COR-L47 (cell line): ENCODE results near the gene RXRA.

Experiments used
- DNase-seq: peaks from one replicate; lab custom pipeline; 2025; lab: John Stamatoyannopoulos, UW

Gene RXRA

DNA sequence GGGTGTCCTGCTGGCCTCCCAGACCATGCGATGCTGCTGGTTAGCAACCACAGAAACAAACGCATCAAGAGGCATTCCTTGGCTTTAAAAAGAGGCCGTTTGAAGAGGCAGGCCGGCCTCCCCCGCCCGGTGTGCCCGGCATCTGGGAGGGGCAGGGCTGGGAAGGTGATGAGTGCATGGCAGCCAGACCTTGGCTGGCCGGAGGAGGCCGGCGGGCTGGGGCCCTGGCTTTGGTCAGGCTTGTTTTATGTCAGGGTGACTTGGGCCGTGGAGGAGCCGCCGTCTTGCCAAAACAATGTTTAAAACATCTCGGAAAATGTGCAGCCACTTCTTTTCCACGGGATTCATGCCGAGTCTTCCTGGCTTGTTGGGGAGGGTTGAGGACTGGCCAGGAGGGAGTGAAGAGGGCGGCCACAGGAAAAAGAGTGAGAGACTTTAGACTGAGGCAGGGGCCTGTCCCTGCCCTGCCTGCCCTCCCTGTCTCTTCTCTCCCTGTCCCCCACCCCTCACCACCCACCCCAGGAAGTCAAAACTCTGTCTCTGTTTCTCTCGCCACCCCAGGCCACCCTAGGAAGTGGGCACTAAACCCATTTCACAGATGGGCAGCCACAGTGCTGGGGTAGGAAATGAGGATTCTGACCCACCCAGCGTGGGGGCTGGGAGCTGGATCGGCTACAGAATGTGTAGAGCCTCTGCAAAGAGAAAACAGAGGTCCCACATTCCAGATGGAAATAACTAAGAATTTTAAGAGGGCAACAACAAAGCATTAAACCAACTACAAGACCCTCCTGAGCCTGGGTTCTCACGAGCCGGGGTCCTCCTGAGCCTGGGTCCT is 143.0 kb downstream of the RXRA start:
- DNase-seq = no peak

DNA sequence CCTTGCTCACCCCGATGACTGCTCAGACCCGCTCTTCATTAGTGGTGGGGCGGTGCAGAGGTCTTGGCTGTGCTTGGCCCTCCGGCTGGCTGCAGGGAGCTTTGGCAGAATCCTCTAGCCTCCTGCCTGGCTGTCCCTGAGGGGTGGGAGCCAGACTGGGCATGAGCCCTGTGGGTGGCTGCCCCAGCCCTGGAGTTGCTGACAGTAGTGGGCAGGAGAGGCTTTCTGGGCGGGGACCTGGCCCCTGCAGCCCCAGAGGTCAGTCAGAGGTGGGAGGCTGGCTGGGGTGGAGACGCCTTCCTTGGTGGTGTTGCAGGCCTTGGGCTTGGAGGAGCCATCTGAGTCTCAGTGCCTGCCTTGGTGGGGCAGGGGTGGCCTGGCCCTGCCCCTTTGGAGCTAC is 146.0 kb downstream of the RXRA start:
- DNase-seq = no peak

DNA sequence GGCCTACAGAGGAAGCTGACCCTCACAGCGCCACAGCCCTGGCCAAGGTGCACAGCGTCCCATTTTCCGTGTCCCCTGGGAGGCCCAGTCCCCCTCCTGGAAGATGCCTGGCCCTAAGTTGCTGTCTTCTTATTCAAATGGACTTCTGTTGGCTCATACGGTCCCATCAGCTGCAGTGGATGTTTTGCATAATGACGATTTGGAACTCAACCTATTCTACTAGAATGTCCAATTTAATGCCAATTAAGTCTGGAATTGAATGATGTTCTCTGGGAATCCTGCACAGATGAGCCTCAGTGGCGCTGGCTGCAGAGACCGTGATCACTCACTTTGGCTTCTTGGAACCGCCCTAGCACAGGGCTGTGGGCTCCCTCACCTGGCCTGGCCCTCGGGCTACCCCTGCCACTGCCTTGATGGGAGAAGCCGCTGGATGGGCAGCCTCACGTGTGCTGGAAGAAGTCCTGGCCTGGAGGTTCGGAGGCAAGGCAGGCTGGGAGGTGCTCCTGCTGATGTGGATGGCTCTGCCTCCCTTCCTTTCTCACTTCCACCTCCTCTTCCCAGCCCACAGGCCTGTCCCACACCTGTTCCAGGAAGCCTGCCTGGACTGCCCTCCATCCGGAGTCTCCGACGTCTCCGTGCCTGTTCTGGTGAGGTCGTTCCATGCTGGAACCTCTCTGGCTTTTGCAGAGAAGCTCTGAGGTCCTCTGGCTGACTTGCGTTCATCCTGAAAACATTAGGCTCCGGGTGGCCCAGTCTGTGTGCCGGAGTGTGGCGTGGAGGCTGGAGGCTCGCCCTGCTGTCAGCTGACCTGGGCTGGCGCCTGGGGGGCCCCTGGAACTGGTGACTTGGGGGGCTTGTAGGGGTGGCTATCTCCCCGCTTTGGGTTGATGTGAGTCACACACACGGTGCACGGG is 147.1 kb downstream of the RXRA start:
- DNase-seq = no peak

DNA sequence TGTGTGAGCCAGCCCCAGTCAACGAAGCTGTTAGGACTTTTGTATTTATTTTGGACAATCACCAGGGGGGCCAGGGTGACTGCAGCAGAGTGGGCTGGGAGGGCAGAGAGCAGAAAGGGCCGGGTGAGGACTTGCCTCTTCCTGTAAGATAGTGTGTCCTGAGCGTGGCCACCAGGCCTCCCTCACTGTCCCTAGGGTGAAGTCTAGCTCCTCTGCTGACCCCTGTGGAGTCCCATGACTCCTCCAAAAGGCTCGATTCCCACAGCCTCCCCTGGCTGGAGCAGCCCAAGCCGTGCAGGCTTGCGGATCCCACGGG is 147.8 kb downstream of the RXRA start:
- no peak for DNase-seq

DNA sequence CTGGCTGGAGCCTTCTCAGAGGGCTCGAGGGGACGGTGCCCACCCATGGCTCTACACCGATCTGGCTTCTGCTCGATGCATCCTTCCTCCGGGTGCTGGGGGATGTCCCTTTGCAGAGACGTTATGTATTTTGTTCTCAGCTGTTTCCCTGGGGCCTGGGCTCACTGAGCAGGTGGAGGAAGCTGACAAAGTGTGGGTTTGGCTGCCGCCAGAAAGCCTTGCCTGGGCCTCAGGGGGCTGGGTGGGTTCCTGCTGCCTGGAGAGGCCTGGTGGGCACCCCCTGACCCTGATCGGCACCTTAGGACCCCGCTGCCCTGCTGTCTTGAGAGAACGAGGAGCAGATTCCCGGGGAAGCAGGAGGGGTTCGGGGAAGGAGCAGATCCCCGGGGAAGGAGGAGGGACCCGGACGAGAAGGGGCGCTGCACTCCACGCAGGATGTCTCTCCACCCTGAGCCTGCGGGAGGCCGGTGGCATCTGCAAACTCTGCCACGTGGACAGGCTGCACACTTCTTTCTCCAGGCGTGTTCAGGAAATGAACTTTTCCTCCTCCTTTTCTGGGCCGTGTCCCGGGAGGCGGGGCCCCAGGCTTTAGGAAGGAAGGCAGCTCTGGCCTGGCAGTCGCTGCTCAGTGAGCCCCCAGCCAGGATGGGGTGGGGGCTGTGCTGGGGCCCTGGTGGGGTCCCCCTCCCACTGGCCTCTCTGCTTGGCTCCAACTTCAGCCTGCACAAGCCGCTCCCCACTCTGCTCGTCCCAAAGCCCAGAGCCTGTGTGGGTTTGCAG is 148.9 kb downstream of the RXRA start:
- DNase-seq = no peak

DNA sequence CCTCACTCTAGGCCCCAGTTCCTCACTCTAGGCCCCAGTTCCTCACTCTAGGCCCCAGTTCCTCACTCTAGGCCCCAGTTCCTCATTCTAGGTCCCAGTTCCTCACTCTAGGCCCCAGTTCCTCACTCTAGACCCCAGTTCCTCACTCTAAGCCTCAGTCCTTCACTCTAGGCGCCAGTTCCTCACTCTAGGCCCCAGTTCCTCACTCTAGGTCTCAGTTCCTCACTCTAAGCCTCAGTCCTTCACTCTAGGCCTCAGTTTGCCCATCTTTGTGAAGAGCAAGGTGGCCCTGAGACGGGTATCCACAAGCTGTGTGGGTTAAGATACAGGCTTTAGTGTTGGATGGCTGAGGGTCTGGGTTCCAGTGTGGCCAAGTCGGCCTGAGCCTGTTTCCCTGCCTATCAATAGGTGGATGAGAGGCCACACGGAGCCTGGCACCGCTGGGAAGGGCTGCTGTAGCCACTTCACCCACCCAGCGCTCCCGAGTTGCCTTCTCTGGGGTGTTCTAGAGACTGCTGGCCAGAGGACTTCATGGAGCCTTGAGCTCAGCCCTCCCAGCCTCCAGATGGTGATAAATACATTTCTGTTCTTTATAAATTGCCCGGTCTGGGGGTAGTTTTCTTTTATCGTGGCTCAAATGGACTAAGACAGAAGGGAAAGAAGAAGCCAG is 150.2 kb downstream of the RXRA start:
- no peak for DNase-seq

DNA sequence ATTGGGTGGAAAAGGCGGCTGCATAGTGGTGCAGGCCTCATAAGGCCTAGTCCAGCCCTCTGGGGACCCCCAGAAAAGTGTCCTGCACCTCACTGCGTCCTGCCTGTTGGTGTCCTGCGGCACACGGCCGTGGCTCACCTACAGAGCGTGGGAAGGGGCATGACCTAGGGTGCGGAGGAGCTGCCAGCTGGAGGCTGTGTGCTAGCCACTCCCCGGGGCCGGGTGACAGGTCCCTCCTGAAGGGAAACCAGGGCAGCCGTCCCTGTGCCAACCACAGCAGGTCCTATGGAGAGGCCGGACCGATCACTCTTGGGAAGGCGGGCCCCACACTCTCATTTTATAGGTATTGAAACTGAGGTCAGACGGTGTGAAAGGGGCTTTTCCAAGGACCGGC is 150.7 kb downstream of the RXRA start:
- DNase-seq = no peak

DNA sequence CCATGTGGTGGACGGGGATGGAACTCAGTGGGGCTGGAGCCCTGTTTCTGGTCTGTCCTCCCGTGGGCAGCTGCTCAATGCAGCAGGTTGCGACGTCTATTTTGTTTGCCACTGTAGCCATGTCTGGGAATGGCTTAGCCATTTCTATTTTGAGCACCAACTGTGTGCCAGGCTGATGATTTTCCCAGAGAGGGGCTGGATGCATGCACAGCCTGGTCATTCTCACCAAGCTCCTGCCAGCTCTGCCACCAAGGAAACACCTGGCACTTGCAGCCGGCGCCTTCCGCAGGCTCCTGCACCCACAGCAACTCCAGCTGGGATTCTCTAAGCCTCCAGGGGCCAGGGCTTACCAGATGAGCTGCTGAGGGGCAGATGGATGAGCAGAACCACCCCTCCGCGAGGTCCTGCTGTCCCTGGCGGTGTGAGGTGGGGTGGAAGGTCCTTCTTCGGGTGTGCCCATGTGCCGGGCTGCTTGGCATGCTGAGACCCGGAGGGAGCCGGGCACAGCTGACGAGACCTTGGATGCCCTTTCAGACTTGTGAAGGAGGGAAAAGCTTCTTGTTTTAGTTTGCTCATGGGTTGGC is 151.2 kb downstream of the RXRA start:
- DNase-seq = no peak

DNA sequence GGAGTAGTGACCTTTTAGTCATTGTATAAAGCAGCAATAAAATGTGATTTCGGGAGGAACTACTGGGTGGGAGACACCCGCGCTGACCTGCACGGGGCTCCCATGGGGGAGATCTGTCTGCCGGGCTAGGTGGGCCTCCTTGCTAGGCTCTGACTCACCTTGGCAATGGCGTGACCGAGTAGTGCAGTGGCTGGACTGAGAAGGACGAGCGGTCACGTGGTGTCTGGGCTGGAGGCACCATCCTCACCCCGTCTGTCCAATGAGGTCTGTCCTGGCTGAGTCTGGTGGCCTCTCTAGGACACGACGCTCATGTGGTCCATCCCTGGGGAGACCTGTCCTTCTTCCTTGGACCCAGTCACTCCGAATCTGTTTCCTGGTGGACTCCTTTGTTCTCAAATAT is 151.7 kb downstream of the RXRA start:
- DNase-seq = no peak

DNA sequence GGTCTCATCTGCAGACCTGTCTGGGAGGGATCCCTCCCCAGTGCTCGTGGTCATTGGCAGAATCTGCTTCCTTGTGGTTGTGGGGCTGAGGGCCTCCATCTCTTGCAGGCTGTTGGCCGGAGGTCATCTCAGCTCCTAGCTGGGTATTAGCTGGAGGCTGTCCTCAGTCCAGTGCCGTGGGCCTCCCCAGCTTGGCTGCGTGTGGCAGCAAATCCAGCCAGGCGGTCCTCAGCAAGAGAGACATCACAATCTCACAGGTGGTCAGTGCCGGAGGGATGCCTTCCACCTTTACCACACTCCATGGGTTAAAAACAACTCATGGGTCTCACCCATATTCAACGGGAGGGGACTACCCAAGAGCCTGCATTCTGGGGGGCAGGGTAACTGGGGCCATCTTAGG is 155.5 kb downstream of the RXRA start:
- DNase-seq = no peak

DNA sequence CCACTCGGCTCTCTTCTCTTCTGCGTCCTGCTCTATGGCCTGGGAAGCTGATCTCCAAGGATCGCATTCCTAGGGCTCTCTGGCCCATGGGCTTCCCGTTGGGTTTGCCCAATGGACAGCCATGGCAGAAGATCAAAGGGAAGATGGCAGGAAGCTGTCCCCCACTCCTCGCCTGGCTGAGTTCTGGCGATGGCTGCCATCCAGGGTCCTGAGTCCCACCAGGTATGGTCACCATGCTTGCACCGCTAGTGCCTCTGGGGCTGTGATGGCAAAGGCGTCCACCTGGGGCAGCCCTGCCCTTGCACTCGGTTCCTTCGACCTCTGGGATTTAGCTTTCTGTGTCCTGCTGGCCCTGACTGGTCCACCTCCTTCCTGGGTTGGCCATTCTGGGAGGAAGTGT is 156.0 kb downstream of the RXRA start:
- no peak for DNase-seq

DNA sequence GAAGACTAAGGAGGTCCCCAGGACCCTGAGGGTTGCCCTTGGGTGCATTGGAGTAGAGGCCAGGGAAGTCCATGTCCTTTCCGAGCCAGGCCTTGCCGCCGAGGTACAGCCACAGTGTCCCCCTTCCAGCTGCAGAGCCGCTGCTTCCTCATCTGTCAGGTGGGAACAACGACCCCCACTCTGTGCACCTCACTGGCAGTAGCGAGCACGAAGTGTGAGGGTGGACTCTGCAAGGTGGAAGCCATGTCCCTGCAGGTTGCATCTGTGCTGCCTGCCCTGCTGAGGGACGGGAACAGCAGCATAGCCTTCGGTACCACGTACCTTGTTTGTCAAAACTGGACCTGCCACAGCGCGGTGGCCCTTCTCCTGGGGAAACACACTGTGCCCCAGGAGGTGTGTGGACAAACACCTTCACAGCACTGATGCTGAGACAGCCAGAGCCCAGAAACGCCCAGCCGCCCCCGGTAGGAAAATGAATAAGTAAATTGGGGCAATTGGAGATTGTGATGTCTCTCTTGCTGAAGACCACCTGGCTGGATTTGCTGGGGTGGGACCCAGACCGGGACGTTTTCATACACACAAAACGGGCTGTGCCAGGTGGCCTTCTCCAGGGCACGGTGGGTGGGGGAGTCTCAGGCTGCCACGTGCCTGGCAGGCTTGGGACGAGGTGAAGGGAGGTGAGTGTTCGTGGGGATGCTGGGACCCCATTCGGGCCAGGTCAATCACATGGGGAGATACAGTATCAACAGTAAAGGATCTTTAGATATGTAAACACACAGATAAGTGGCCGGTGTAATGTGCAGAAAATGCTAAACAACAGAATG is 157.3 kb downstream of the RXRA start:
- DNase-seq = no peak

DNA sequence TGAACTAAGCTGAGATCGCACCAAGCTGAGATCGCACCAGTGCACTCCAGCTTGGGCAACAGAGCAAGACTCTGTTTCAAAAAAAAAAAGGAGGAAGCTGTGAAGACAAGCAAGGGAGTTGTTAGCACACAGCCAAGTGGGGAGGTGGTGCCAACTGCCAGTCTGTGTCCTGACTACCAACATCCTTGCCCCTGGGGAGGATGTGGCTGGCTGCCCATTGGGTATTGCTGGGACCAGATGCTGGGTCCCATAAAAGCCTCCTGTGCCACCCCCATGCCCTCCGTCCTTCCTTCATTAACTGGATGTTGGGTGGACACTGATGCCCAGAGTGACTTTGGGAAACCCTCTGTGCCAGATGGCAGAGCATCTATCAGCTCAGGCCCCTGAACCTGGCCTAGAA is 158.2 kb downstream of the RXRA start:
- no peak for DNase-seq

DNA sequence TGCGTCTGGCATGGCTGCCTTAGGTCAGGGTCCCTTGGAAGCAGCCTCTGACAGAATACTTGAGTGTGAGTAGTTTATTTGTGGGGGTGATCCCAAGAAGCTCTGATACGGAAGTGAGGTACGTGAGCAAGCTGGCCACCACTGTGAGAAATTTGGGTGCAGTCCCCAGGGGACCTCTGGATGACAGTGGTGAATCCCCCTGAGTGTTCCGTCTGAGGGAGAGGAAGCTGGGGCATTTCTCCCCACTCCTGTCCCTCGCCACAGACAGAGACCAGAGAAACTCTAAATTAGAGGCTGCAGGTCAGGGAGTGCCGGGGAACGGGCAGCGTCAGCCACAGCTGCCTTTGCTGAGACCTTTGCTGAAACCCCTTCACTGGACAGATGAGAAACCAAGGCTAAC is 159.4 kb downstream of the RXRA start:
- no peak for DNase-seq

DNA sequence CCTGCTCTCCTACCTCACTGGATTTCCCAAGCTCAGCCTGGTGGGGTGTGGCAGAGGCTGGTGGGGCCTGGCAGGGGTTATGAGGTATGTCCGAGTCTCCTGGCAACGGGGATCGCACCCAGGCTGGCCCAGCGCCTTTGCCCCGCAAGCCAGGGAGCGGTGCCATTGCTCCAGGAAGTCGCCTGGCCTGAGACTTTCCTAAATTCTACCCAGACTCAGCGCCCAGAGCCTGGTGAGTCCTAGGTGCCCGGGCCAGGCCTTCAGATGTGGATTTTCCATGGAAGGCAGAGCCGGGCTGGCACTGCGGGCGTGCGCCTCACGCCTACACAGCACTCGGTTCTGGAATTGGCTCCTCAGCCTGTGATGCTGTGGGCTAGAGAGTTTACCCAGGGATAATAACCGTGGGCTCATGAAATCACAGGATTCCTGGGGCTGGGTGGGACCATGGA is 159.9 kb downstream of the RXRA start:
- no peak for DNase-seq

DNA sequence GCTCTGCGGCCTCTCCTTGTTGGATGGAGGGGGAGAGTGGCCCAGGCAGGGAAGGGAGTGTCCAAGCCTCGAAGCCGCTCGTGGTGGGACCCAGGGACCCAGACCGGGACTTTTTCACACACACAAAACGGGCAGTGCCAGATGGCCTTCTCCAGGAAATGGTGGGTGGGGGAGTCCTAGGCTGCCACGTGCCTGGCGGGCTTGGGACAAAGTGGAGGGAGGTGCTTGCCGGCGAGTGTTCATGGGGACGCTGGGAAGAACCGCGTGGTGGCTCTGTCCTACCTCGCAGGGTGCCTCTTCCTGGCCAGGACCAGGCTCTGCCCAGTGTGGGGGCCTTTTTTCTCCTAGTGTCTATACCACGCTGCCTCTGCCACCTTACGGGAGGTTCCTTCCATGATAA is 160.3 kb downstream of the RXRA start:
- no peak for DNase-seq
